Heart left ventricle (tissue), 16 donors: ENCODE measurements around the gene CTCF. TPM values are rescaled to one million over a fixed set of nuclear protein-coding genes. Genes with fewer than 3 reads are reported as not detected.
A peak's percentile ranks its signal among the peaks of the same experiment; 100 is the strongest.

ENCODE experiments used
- ATAC-seq, 4 donors: fragments of 200-7000 bp; cut with Tn5 transposase; one replicate each; pipeline ENCODE4 v1.9.1; 2020 to 2022; ENCODE audit warnings: moderate library complexity in 4 of 4, mild to moderate bottlenecking in 3 of 4, moderate number of reproducible peaks in 1 of 4
- DNase-seq, 5 donors: peaks; one replicate each; pipeline ENCODE4 v3.0.0-alpha.2; 2020
- H3K27ac ChIP-seq, 12 donors: fragments of 200-600 bp; sonication (generic) in 4 of 12; one replicate each; pipeline versions ENCODE4 v1.5.0 to v1.8.0; 2016 to 2022; ENCODE audit warnings: mild to moderate bottlenecking in 2 of 12
- H3K27me3 ChIP-seq, 9 donors: fragments of 200-600 bp; sonication (generic) in 2 of 9; one replicate each; pipeline versions ENCODE4 v1.5.1 to v1.8.0; 2016 to 2022; ENCODE audit warnings: mild to moderate bottlenecking in 3 of 9
- H3K36me3 ChIP-seq, 9 donors: fragments of 200-600 bp; sonication (generic) in 2 of 9; one replicate each; pipeline versions ENCODE4 v1.5.0 to v1.8.0; 2018 to 2022; ENCODE audit warnings: mild to moderate bottlenecking in 2 of 9
- H3K4me1 ChIP-seq, 12 donors: fragments of 200-600 bp; sonication (generic) in 4 of 12; one replicate each; pipeline versions ENCODE4 v1.5.0 to v1.8.0; 2016 to 2022; ENCODE audit warnings: mild to moderate bottlenecking in 3 of 12
- H3K4me3 ChIP-seq, 12 donors: fragments of 200-600 bp; sonication (generic) in 4 of 12; one replicate each; pipeline versions ENCODE4 v1.5.0 to v1.8.0; 2017 to 2022; ENCODE audit warnings: mild to moderate bottlenecking in 9 of 12, moderate library complexity in 4 of 12
- H3K9me3 ChIP-seq, 12 donors: fragments of 200-600 bp; sonication (generic) in 4 of 12; one replicate each; pipeline versions ENCODE4 v1.5.0 to v1.8.0; 2016 to 2022; ENCODE audit warnings: mild to moderate bottlenecking in 1 of 12
- CTCF ChIP-seq, 12 donors: fragments of 200-600 bp; sonication (generic) in 4 of 12; IDR thresholded peaks; one replicate each; pipeline versions ENCODE4 v1.5.0 to v1.8.0; 2018 to 2022; ENCODE audit warnings: antibody characterized with exemption in 12 of 12, mild to moderate bottlenecking in 5 of 12
- POLR2A ChIP-seq, 2 donors: fragments of 450-650 bp; IDR thresholded peaks; one replicate each; pipeline ENCODE4 v1.6.1; 2017; ENCODE audit warnings: antibody characterized with exemption in 2 of 2, mild to moderate bottlenecking in 2 of 2, moderate library complexity in 2 of 2
- WGBS, 4 donors: extraction: QIAGEN DNeasy Blood & Tissue Kit in 2 of 4; methylation state at CpG; one replicate each; pipeline versions ENCODE4 v1.1.5 to v1.1.7; 2013 to 2018; 5-methylcytosine and 5-hydroxymethylcytosine counted together
- intact Hi-C, 10 donors: fragments of 100-400 bp; cut with DNase I; formaldehyde crosslinking; loops; one replicate each; pipeline versions ENCODE4 v1.11.1 to v1.14.2; 2022
- polyA plus RNA-seq, 2 donors: library from polyadenylated mRNA; stranded (reverse); fragments of 200-250 nt; gene quantifications; one replicate each; pipeline ENCODE4 v1.2.3, GENCODE V29; 2013
- total RNA-seq, 9 donors: library from RNA; depleted of rRNA in 2 of 9; stranded (reverse); fragments of >200 nt in 2 of 9; fragmentation: NEBNext Ultra II Directional in 3 of 9; extraction: Animal tissue kit (Norgen Biotek cat#: 25700) in 3 of 9; gene quantifications; one replicate each; pipeline versions ENCODE4 v1.1.0 to v1.2.4, GENCODE V29; 2016 to 2023
- donor health status: ischemic (EF 13 %, LVEDD 7.1; RV severe dilation, severe dysfunction).
- donor health status: healthy with polysubstance abuse.
- donor health status: DM: no; HTN: yes; CAD: no.
- donor health status: DM: no; HTN: no; CAD: no.
- donor health status: ischemic (EF 25% LVEDD 6.9; RV normal size, moderate dysfunction).
- donor health status: ischemic (EF 25% LVEDD 5.7; RV mildly dilated, moderate dysfunction).
- donor health status: healthy.
- donor health status: DM: yes; HTN: yes; CAD: no.
- donor health status: ischemic (EF 35%, LVEDD 5.7; RV mildly dilated, moderate dysfunction).
- donor health status: nonischemic (EF 11% LVEDD 7.7; RV severe dilation, severe dysfunction).
- donor health status: DM: yes; HTN: yes; CAD: no.
- donor health status: PGD.
- donor health status: ischemic (EF 29% LVEDD 5.4; RV normal size, mild dysfunction).
- donor health status: nonischemic (EF 23%, LVEDD 6.1; RV moderate dilation, normal function).

Gene CTCF
- total and polyA plus RNA-seq, 11 donors = 13.9 to 35.8 (median 25.3) TPM

- no peak for ATAC-seq
- Histone ChIP-seq H3K9me3 (no peaks in the 10 kb centered on the region), H3K27ac (no peak overlapping the region), H3K27me3 (no peaks in the 10 kb centered on the region), H3K36me3 (peaks cover 0 to 21% (median 0%) of the 10 kb centered on the region in 9 donors), H3K4me1 (peaks cover 4 to 42% (median 34%) of the 10 kb centered on the region in 12 donors), H3K4me3 (no peak overlapping the region)
- TF ChIP-seq POLR2A (IDR thresholded peaks at IDR 0.05) = no peak
- TF ChIP-seq CTCF (IDR thresholded peaks at IDR 0.05) = no peak
- intact Hi-C loops = loop anchor here in 1 of 10 donors (10.0 kb wide), 1 partner anchor 172 kb away; no protein-coding TSS in a partner anchor
- peak in 1 of 5 donors; percentile 9 for DNase-seq
Observed at GRCh38 chr16:67662653-67663010, 100.3 kb downstream of the CTCF start.

GRCh38 chr16:67663151-67663876 is 101.0 kb downstream of the CTCF start:
- H3K36me3 ChIP-seq = peaks cover 0 to 18% (median 0%) of the 10 kb centered on the region in 9 donors
- DNase-seq (peak in 2 of 5 donors; percentile 27 to 32), ATAC-seq (no peak)
- 66 to 84% (median 83%) methylated on average over 10 to 25 of the region's 25 CpGs for WGBS, 4 donors
- H3K27ac ChIP-seq = no peak overlapping the region
- no peaks in the 10 kb centered on the region for H3K9me3 ChIP-seq
- TF ChIP-seq CTCF (IDR thresholded peaks at IDR 0.05) (peak in 1 of 12 donors; percentile 18), POLR2A (IDR thresholded peaks at IDR 0.05) (no peak)
- H3K4me1 ChIP-seq = peaks cover 4 to 49% (median 39%) of the 10 kb centered on the region in 12 donors
- intact Hi-C loops = loop anchor here in 1 of 10 donors (10.0 kb wide), 1 partner anchor 171 kb away; no protein-coding TSS in a partner anchor
- no peak overlapping the region for H3K4me3 ChIP-seq
- no peaks in the 10 kb centered on the region for H3K27me3 ChIP-seq

- WGBS, 4 donors = 90 to 98% (median 96%) methylated on average over 5 to 6 of the region's 6 CpGs
- ATAC-seq (no peak), DNase-seq (peak in 1 of 5 donors; percentile 17)
- H3K27me3 ChIP-seq = no peaks in the 10 kb centered on the region
- no peak overlapping the region for H3K4me3 ChIP-seq
- no peak overlapping the region for H3K27ac ChIP-seq
- H3K36me3 ChIP-seq = peaks cover 0 to 14% (median 0%) of the 10 kb centered on the region in 9 donors
- no peaks in the 10 kb centered on the region for H3K9me3 ChIP-seq
- H3K4me1 ChIP-seq = peaks cover 4 to 48% (median 37%) of the 10 kb centered on the region in 12 donors
- intact Hi-C loops = loop anchor here in 1 of 10 donors (10.0 kb wide), 1 partner anchor 171 kb away; no protein-coding TSS in a partner anchor
- peak in 2 of 12 donors; percentile 1 to 2 for TF ChIP-seq CTCF (IDR thresholded peaks at IDR 0.05)
- no peak for TF ChIP-seq POLR2A (IDR thresholded peaks at IDR 0.05)
Observed at GRCh38 chr16:67663877-67664222, 101.5 kb downstream of the CTCF start.

- 85 to 92% (median 90%) methylated on average over 4 of the region's 4 CpGs for WGBS, 4 donors
- ATAC-seq = no peak
- Histone ChIP-seq H3K36me3 (peaks cover 0 to 13% (median 0%) of the 10 kb centered on the region in 9 donors), H3K4me1 (peaks cover 4 to 44% (median 33%) of the 10 kb centered on the region in 12 donors), H3K4me3 (no peak overlapping the region), H3K9me3 (no peaks in the 10 kb centered on the region), H3K27ac (no peak overlapping the region), H3K27me3 (no peaks in the 10 kb centered on the region)
- intact Hi-C loops = loop anchor here in 1 of 10 donors (10.0 kb wide), 1 partner anchor 171 kb away; no protein-coding TSS in a partner anchor
- peak in 1 of 5 donors; percentile 20 for DNase-seq
- TF ChIP-seq CTCF (IDR thresholded peaks at IDR 0.05) (no peak), POLR2A (IDR thresholded peaks at IDR 0.05) (no peak)
Observed at GRCh38 chr16:67664258-67664657, 101.9 kb downstream of the CTCF start.
